Measurements from ENCODE around the gene ANKLE1. TPM values are rescaled to one million over a fixed set of nuclear protein-coding genes. Genes with fewer than 3 reads are reported as not detected.

ANKLE1 gene, protein sequence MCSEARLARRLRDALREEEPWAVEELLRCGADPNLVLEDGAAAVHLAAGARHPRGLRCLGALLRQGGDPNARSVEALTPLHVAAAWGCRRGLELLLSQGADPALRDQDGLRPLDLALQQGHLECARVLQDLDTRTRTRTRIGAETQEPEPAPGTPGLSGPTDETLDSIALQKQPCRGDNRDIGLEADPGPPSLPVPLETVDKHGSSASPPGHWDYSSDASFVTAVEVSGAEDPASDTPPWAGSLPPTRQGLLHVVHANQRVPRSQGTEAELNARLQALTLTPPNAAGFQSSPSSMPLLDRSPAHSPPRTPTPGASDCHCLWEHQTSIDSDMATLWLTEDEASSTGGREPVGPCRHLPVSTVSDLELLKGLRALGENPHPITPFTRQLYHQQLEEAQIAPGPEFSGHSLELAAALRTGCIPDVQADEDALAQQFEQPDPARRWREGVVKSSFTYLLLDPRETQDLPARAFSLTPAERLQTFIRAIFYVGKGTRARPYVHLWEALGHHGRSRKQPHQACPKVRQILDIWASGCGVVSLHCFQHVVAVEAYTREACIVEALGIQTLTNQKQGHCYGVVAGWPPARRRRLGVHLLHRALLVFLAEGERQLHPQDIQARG
- total RNA-seq: under 1 TPM in 5 of 6 donors, not detected in 1; 0.04 to 0.59 (median 0.12) TPM
- polyA plus RNA-seq: under 1 TPM; 0.23 to 0.35 TPM

DNA sequence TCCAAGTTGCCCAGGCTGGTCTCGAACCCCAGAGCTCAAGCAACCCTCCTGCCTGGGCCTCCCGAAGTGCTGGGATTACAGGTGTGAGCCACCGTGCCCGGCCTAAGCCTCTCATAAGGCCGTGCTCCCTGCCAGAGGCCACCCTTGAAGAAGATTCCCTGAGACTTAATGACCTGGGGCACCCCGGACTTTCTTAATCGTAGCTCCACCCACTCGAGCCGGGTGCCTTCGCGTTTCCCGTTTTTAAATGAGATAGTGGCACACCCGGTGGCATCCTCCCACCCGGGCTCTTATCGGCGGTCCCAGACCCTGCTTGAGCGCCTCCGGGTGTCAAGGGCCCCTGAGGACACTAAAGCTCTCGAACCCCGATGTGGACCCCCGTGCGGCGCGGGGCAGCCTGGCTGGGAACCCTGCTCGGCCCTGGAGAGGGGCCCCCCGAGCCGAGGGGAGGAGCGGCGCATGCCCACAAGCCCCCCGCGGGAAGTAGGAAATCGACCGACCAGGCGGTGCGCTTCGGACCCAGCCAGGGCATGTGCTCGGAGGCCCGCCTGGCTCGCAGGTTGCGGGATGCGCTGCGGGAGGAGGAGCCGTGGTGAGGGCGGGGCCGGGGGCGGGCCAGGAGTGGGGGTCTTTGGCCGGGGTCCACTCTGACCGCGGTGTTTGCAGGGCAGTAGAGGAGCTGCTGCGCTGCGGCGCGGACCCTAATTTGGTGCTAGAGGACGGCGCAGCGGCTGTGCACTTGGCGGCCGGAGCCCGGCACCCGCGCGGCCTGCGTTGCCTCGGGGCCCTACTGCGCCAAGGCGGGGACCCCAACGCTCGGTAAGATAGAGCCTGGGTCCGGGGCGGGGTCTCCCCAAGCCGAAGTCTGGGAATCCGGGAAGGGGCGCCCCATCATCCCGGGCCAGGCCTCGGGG lies at the start of gene ANKLE1:
Gene ANKLE1 (plus strand): TSS at position 511 of the 914 bp plus-strand sequence. CDS start 20 bp downstream, at position 531.
- FAIRE-seq (no peak), DNase-seq (peak in 1 of 6 donors; percentile 66), ATAC-seq (peak; percentile 18 to 31 (median 28))
- Histone ChIP-seq H3K36me3 (peaks cover 0 to 2% (median 2%) of the 10 kb centered on the region in 3 donors), H3K27ac (no peak within 1 kb of the TSS), H3K4me3 (peak within 1 kb of the TSS in 2 of 4 donors; percentile 6 to 13), H3K9me3 (no peaks in the 10 kb centered on the region), H3K4me1 (peaks cover 0 to 4% (median 0%) of the 10 kb centered on the region in 3 donors), H3K27me3 (peaks cover 0 to 6% (median 0%) of the 10 kb centered on the region in 4 donors)
- intact Hi-C loops (cut with DNase I): loop anchor here (2.0 to 10.0 kb wide), 2 partner anchors 215 to 217 kb away; no protein-coding TSS in a partner anchor
- 11% methylated on average over 72 to 75 of the region's 75 CpGs for WGBS, 2 donors
- TF ChIP-seq, protein P1, sequence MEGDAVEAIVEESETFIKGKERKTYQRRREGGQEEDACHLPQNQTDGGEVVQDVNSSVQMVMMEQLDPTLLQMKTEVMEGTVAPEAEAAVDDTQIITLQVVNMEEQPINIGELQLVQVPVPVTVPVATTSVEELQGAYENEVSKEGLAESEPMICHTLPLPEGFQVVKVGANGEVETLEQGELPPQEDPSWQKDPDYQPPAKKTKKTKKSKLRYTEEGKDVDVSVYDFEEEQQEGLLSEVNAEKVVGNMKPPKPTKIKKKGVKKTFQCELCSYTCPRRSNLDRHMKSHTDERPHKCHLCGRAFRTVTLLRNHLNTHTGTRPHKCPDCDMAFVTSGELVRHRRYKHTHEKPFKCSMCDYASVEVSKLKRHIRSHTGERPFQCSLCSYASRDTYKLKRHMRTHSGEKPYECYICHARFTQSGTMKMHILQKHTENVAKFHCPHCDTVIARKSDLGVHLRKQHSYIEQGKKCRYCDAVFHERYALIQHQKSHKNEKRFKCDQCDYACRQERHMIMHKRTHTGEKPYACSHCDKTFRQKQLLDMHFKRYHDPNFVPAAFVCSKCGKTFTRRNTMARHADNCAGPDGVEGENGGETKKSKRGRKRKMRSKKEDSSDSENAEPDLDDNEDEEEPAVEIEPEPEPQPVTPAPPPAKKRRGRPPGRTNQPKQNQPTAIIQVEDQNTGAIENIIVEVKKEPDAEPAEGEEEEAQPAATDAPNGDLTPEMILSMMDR (IDR thresholded peaks at IDR 0.05): no peak

GRCh38 chr19:17232258-17232657 lies 49.4 kb upstream of the ANKLE1 start:
- TF ChIP-seq, protein P1 (IDR thresholded peaks at IDR 0.05): no peak
- Histone ChIP-seq H3K36me3 (peaks cover 0 to 11% (median 8%) of the 10 kb centered on the region in 3 donors), H3K4me3 (no peak overlapping the region), H3K4me1 (peaks cover 0 to 16% (median 5%) of the 10 kb centered on the region in 3 donors), H3K9me3 (no peaks in the 10 kb centered on the region), H3K27ac (no peak overlapping the region), H3K27me3 (no peaks in the 10 kb centered on the region)
- 89 to 92% methylated on average over 25 of the region's 25 CpGs for WGBS, 2 donors
- no peak for FAIRE-seq
- ATAC-seq: no peak
- intact Hi-C loops (cut with DNase I): no loop called here
- DNase-seq: no peak

GRCh38 chr19:17234911-17235299 lies 46.8 kb upstream of the ANKLE1 start:
- FAIRE-seq (no peak), DNase-seq (peak in 3 of 6 donors; percentile 63 to 81 (median 73)), ATAC-seq (peak; percentile 59 to 81 (median 78))
- Histone ChIP-seq H3K27ac (peak overlapping the region in 3 of 4 donors; percentile 42 to 69 (median 64)), H3K4me3 (peak overlapping the region in 1 of 4 donors; percentile 59), H3K4me1 (peaks cover 1 to 18% (median 5%) of the 10 kb centered on the region in 3 donors), H3K27me3 (no peaks in the 10 kb centered on the region), H3K9me3 (no peaks in the 10 kb centered on the region), H3K36me3 (peaks cover 0 to 19% (median 8%) of the 10 kb centered on the region in 3 donors)
- TF ChIP-seq, protein P1 (IDR thresholded peaks at IDR 0.05): no peak
- 46 to 53% methylated on average over 11 of the region's 11 CpGs for whole genome bisulfite sequencing, 2 donors
- intact Hi-C loops (cut with DNase I): no loop called here

- intact Hi-C loops (cut with DNase I): no loop called here
- H3K4me1 ChIP-seq: peaks cover 5 to 21% (median 7%) of the 10 kb centered on the region in 3 donors
- H3K36me3 ChIP-seq: peaks cover 0 to 19% (median 8%) of the 10 kb centered on the region in 3 donors
- H3K9me3 ChIP-seq: no peaks in the 10 kb centered on the region
- H3K27ac ChIP-seq: peak overlapping the region in 3 of 4 donors; percentile 42 to 69 (median 64)
- WGBS, 2 donors: 18 to 26% methylated on average over 51 to 80 of the region's 80 CpGs
- no peaks in the 10 kb centered on the region for H3K27me3 ChIP-seq
- H3K4me3 ChIP-seq: peak overlapping the region; percentile 31 to 59 (median 38)
- peak; percentile 64 to 84 (median 68) for DNase-seq
- no peak for FAIRE-seq
- peak; percentile 59 to 88 (median 84) for ATAC-seq
- TF ChIP-seq, protein P1 (IDR thresholded peaks at IDR 0.05): no peak
Observed at GRCh38 chr19:17235300-17235970, 46.3 kb upstream of the ANKLE1 start.
